HFF-Myc (cell line): ENCODE data around the gene NABP1.

Experiments
- DNase-seq: peaks from one replicate; pipeline ENCODE4 v3.0.0-alpha.2; 2011; ENCODE audit warnings: low read depth; ENCODE audit errors: extremely low read depth
- H3K4me3 ChIP-seq: replicated peaks from 2 replicates; pipeline ENCODE4 v1.5.1; 2011; ENCODE audit warnings: low read depth, mild to moderate bottlenecking, control low read depth, low read length
- TF ChIP-seq, protein P1 (sequence below): IDR thresholded peaks from 2 replicates; pipeline ENCODE4 v1.5.1; 2012; ENCODE audit warnings: mild to moderate bottlenecking, low read depth, low read length, control low read depth; ENCODE audit errors: missing control alignments

The NABP1 gene

DNA sequence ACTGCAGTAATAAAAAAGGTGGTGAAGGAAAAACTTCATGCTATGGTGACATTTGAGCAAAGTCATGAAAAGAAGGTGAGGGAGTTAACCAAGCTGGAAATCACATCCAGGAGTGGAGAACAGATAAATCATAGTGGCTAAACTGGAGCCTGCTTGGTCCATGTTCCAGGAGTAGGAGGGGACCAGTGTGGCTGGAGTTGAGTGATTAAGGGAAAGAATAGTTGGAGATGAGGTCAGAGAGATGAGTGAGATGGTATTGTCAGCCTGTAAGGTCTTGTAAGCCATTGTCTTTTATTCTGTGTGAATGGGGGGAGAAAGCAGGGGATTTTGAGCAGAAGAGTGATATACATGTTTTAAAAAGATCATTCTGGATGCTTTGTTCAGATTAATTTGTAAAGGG lies 52.3 kb downstream of the NABP1 start:
- TF ChIP-seq, protein P1, sequence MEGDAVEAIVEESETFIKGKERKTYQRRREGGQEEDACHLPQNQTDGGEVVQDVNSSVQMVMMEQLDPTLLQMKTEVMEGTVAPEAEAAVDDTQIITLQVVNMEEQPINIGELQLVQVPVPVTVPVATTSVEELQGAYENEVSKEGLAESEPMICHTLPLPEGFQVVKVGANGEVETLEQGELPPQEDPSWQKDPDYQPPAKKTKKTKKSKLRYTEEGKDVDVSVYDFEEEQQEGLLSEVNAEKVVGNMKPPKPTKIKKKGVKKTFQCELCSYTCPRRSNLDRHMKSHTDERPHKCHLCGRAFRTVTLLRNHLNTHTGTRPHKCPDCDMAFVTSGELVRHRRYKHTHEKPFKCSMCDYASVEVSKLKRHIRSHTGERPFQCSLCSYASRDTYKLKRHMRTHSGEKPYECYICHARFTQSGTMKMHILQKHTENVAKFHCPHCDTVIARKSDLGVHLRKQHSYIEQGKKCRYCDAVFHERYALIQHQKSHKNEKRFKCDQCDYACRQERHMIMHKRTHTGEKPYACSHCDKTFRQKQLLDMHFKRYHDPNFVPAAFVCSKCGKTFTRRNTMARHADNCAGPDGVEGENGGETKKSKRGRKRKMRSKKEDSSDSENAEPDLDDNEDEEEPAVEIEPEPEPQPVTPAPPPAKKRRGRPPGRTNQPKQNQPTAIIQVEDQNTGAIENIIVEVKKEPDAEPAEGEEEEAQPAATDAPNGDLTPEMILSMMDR: no peak
- no peak for DNase-seq
- H3K4me3 ChIP-seq: no peak overlapping the region
